T-helper 2 cell (primary cell): ENCODE data around the gene NUDT14.
A peak's percentile ranks its signal among the peaks of the same experiment; 100 is the strongest.

Experiments
- DNase-seq, 5 experiments: peaks; one replicate each; pipeline versions ENCODE4 v3.0.0 to v3.0.0-alpha.2; 2012 to 2022

Gene NUDT14

GRCh38 chr14:105198588-105198987 lies 17.5 kb upstream of the NUDT14 start:
- no peak for DNase-seq

- no peak for DNase-seq
Observed at GRCh38 chr14:105197211-105197641, 16.1 kb upstream of the NUDT14 start.

- DNase-seq, result no peak
Observed at GRCh38 chr14:105196265-105196960, 15.3 kb upstream of the NUDT14 start.

- DNase-seq, result no peak
Observed at GRCh38 chr14:105195522-105196264, 14.6 kb upstream of the NUDT14 start.

GRCh38 chr14:105195051-105195450 lies 13.9 kb upstream of the NUDT14 start:
- DNase-seq, result no peak

- peak in 1 of 5 experiments; percentile 35 for DNase-seq
Observed at GRCh38 chr14:105193916-105194782, 13.0 kb upstream of the NUDT14 start.

GRCh38 chr14:105192866-105193731 lies 12.0 kb upstream of the NUDT14 start:
- no peak for DNase-seq

GRCh38 chr14:105187935-105188524 lies 6.9 kb upstream of the NUDT14 start:
- DNase-seq, result no peak

GRCh38 chr14:105187116-105187515 lies 6.0 kb upstream of the NUDT14 start:
- DNase-seq, result no peak

GRCh38 chr14:105185973-105186372 lies 4.9 kb upstream of the NUDT14 start:
- no peak for DNase-seq

- DNase-seq, result no peak
Observed at GRCh38 chr14:105185001-105185400, 3.9 kb upstream of the NUDT14 start.

GRCh38 chr14:105184461-105184860 lies 3.3 kb upstream of the NUDT14 start:
- DNase-seq, result no peak

GRCh38 chr14:105182296-105183020 lies 1.3 kb upstream of the NUDT14 start:
- no peak for DNase-seq

GRCh38 chr14:105181549-105182295 lies 610 bp upstream of the NUDT14 start:
- no peak for DNase-seq

GRCh38 chr14:105179191-105179590 lies 1.9 kb downstream of the NUDT14 start:
- no peak for DNase-seq

- no peak for DNase-seq
Observed at GRCh38 chr14:105178868-105179140, 2.3 kb downstream of the NUDT14 start.

GRCh38 chr14:105178069-105178867 lies 2.8 kb downstream of the NUDT14 start:
- DNase-seq, result no peak

GRCh38 chr14:105177082-105177481 lies 4.0 kb downstream of the NUDT14 start:
- no peak for DNase-seq

- no peak for DNase-seq
Observed at GRCh38 chr14:105176513-105176912, 4.6 kb downstream of the NUDT14 start.
